PC-3 (cell line): ENCODE data around the gene CAMTA1. TPM values are rescaled to one million over a fixed set of nuclear protein-coding genes. Genes with fewer than 3 reads are reported as not detected.

Experiments
- ATAC-seq: fragments of 200-7000 bp; cut with Tn5 transposase; 2 replicates; pipeline ENCODE4 v1.9.1; 2020; ENCODE audit warnings: mild to moderate bottlenecking, moderate library complexity
- BruUV-seq: library from RNA; stranded (reverse); fragments of 400-500 nt; replicated peaks from 2 replicates; lab custom pipeline; 2021; lab: Mats Ljungman, UMichigan
- CTCF ChIA-PET: fragments of 300-600 bp; sonication (Branson Sonifier 250); formaldehyde crosslinking; loops from one replicate; lab custom pipeline; 2022; ENCODE audit warnings: antibody characterized with exemption; lab: Charles Lee
- POLR2A ChIA-PET: fragments of 300-600 bp; sonication (Branson Sonifier 250); formaldehyde crosslinking; loops from one replicate; lab custom pipeline; 2022; ENCODE audit warnings: antibody characterized with exemption; ENCODE audit not compliant: unreplicated experiment; lab: Charles Lee
- DNase-seq: peaks from one replicate; pipeline ENCODE4 v3.0.0-alpha.2; 2015
- H2AFZ ChIP-seq: fragments of 300-600 bp; sonication (generic); 2 replicates; pipeline ENCODE4 v1.6.0; 2016; ENCODE audit warnings: antibody characterized with exemption, low read length
- H3F3A ChIP-seq: fragments of 300-600 bp; sonication (generic); one replicate; pipeline ENCODE4 v1.6.0; 2017; ENCODE audit warnings: antibody characterized with exemption, low read length, control low read depth, mild to moderate bottlenecking; ENCODE audit not compliant: unreplicated experiment
- H3K27ac ChIP-seq: fragments of 300-600 bp; sonication (generic); 2 replicates; pipeline ENCODE4 v1.5.1; 2016; ENCODE audit warnings: mild to moderate bottlenecking, low read length
- H3K27me3 ChIP-seq: fragments of 300-600 bp; sonication (generic); 2 replicates; pipeline ENCODE4 v1.6.1; 2016; ENCODE audit warnings: low read length, mixed read lengths
- H3K36me3 ChIP-seq: fragments of 300-600 bp; sonication (generic); 2 replicates; pipeline ENCODE4 v1.6.1; 2016; ENCODE audit warnings: low read depth, mixed run types, low read length, mixed read lengths
- H3K4me1 ChIP-seq: fragments of 300-600 bp; sonication (generic); 2 replicates; pipeline ENCODE4 v1.5.1; 2016; ENCODE audit warnings: low read length; ENCODE audit not compliant: insufficient read depth
- H3K4me2 ChIP-seq: fragments of 300-600 bp; sonication (generic); 2 replicates; pipeline ENCODE4 v1.6.0; 2016; ENCODE audit warnings: low read length
- H3K4me3 ChIP-seq: fragments of 300-600 bp; sonication (generic); 2 replicates; pipeline ENCODE4 v1.5.1; 2016; ENCODE audit warnings: mild to moderate bottlenecking, low read length, mixed read lengths
- H3K79me2 ChIP-seq: fragments of 300-600 bp; sonication (generic); 2 replicates; pipeline ENCODE4 v1.6.1; 2017; ENCODE audit warnings: low read length, mixed read lengths
- H3K9ac ChIP-seq: fragments of 300-600 bp; sonication (generic); 2 replicates; pipeline ENCODE4 v1.6.0; 2016; ENCODE audit warnings: mild to moderate bottlenecking, low read length
- H3K9me2 ChIP-seq: fragments of 300-600 bp; sonication (generic); replicated peaks from 2 replicates; pipeline ENCODE4 v1.6.1; 2016; ENCODE audit warnings: mixed run types, low read length, mixed read lengths
- H3K9me3 ChIP-seq: fragments of 300-600 bp; sonication (generic); 2 replicates; pipeline ENCODE4 v1.6.1; 2016; ENCODE audit warnings: low read length, mixed read lengths
- H4K20me1 ChIP-seq: fragments of 300-600 bp; sonication (generic); 2 replicates; pipeline ENCODE4 v1.6.1; 2016; ENCODE audit warnings: low read length, mixed read lengths
- CTCF ChIP-seq: fragments of 300-600 bp; sonication (generic); conservative IDR thresholded peaks from 2 replicates; pipeline ENCODE4 v1.5.1; 2017; ENCODE audit warnings: antibody characterized with exemption, low read depth, mild to moderate bottlenecking, low read length
- EZH2 ChIP-seq: fragments of 300-600 bp; sonication (generic); IDR thresholded peaks from one replicate; pipeline ENCODE4 v1.6.1; 2017; ENCODE audit warnings: antibody characterized with exemption, mild to moderate bottlenecking, low read length; ENCODE audit not compliant: unreplicated experiment
- EZH2phosphoT487 ChIP-seq: fragments of 300-600 bp; sonication (generic); IDR thresholded peaks from 2 replicates; pipeline ENCODE4 v1.6.1; 2018; ENCODE audit warnings: mild to moderate bottlenecking, antibody characterized with exemption, low read length, borderline replicate concordance
- intact Hi-C: fragments of 100-400 bp; cut with micrococcal nuclease; formaldehyde crosslinking; loops from 2 replicates; pipeline ENCODE4 v1.9.0; 2023
- total RNA-seq: library from RNA; depleted of rRNA; stranded (reverse); fragments of >200 nt; gene quantifications from 2 replicates; pipeline ENCODE4 v1.2.3, GENCODE V29; 2014

CAMTA1 gene
- total RNA-seq, 1 experiment from 2014 or later = 40.8 TPM

GRCh38 chr1:6961289-6961688 is 176.0 kb downstream of the CAMTA1 start:
- Histone ChIP-seq H3F3A (peaks cover 10% of the 10 kb centered on the region), H3K4me1 (peaks cover 39% of the 10 kb centered on the region), H3K27ac (no peak overlapping the region), H3K27me3 (peaks cover 13% of the 10 kb centered on the region), H3K4me2 (peak overlapping the region; percentile 81), H2AFZ (no peak overlapping the region), H3K9ac (no peak overlapping the region), H3K4me3 (no peak overlapping the region), H3K79me2 (no peaks in the 10 kb centered on the region), H3K9me3 (no peaks in the 10 kb centered on the region), H4K20me1 (no peaks in the 10 kb centered on the region), H3K9me2 (no peaks in the 10 kb centered on the region), H3K36me3 (no peaks in the 10 kb centered on the region)
- no peak for DNase-seq
- CTCF ChIA-PET = no interaction called here
- intact Hi-C loops = no loop called here
- TF ChIP-seq CTCF = no peak
- TF ChIP-seq EZH2 = no peak
- TF ChIP-seq EZH2phosphoT487 = no peak
- POLR2A ChIA-PET = no interaction called here
- ATAC-seq = no peak
- BruUV-seq = no TSS peak

- Histone ChIP-seq H3K4me2 (no peak overlapping the region), H3K79me2 (no peaks in the 10 kb centered on the region), H3K27me3 (peaks cover 14% of the 10 kb centered on the region), H3K9me3 (no peaks in the 10 kb centered on the region), H3K36me3 (no peaks in the 10 kb centered on the region), H4K20me1 (no peaks in the 10 kb centered on the region), H3K27ac (no peak overlapping the region), H3K4me1 (peaks cover 33% of the 10 kb centered on the region), H3F3A (peaks cover 10% of the 10 kb centered on the region), H3K4me3 (no peak overlapping the region), H3K9me2 (no peaks in the 10 kb centered on the region), H3K9ac (no peak overlapping the region), H2AFZ (no peak overlapping the region)
- ATAC-seq (no peak), DNase-seq (no peak)
- ChIA-PET CTCF (no interaction called here), POLR2A (no interaction called here)
- TF ChIP-seq CTCF = no peak
- no TSS peak for BruUV-seq
- intact Hi-C loops = no loop called here
These were observed 176.7 kb downstream of the CAMTA1 start for GRCh38 chr1:6961905-6962477.

GRCh38 chr1:6962478-6962995 is 177.3 kb downstream of the CAMTA1 start:
- no peak for DNase-seq
- intact Hi-C loops = no loop called here
- Histone ChIP-seq H3F3A (peaks cover 10% of the 10 kb centered on the region), H3K27me3 (peaks cover 14% of the 10 kb centered on the region), H2AFZ (no peak overlapping the region), H3K4me2 (no peak overlapping the region), H3K36me3 (no peaks in the 10 kb centered on the region), H3K79me2 (no peaks in the 10 kb centered on the region), H3K9me2 (no peaks in the 10 kb centered on the region), H3K27ac (no peak overlapping the region), H4K20me1 (no peaks in the 10 kb centered on the region), H3K4me3 (no peak overlapping the region), H3K9me3 (no peaks in the 10 kb centered on the region), H3K9ac (no peak overlapping the region), H3K4me1 (peaks cover 36% of the 10 kb centered on the region)
- ATAC-seq = no peak
- POLR2A ChIA-PET = no interaction called here
- CTCF ChIA-PET = no interaction called here
- BruUV-seq = no TSS peak
- no peak for TF ChIP-seq EZH2phosphoT487
- TF ChIP-seq EZH2 = no peak
- TF ChIP-seq CTCF = no peak
